ENCODE measurements around the gene EVC2.

DNA sequence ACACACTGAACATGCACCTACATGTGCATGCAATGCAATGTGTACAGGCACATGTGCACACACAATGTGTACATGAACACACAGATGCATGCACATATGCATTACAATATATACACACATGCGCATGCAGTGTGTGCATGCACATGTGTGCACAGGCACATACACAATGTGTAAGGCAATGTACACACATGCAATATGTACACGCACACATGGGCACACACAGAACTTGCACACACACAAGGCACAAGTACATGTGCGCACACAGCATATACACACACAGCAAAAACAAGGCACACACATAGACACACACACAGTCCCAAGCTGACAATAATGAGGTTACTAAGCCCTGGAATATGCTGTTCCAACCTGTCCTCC lies 76.3 kb downstream of the EVC2 start:
- TF ChIP-seq POLR2A (IDR thresholded peaks at IDR 0.05; ENCODE audit: low read depth) = no peak
- TF ChIP-seq, protein P1, sequence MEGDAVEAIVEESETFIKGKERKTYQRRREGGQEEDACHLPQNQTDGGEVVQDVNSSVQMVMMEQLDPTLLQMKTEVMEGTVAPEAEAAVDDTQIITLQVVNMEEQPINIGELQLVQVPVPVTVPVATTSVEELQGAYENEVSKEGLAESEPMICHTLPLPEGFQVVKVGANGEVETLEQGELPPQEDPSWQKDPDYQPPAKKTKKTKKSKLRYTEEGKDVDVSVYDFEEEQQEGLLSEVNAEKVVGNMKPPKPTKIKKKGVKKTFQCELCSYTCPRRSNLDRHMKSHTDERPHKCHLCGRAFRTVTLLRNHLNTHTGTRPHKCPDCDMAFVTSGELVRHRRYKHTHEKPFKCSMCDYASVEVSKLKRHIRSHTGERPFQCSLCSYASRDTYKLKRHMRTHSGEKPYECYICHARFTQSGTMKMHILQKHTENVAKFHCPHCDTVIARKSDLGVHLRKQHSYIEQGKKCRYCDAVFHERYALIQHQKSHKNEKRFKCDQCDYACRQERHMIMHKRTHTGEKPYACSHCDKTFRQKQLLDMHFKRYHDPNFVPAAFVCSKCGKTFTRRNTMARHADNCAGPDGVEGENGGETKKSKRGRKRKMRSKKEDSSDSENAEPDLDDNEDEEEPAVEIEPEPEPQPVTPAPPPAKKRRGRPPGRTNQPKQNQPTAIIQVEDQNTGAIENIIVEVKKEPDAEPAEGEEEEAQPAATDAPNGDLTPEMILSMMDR (IDR thresholded peaks at IDR 0.05) = no peak

All from esophagus muscularis mucosa (tissue), 3 donors.